Measurements from ENCODE around the gene LEFTY1.
"Not testable (repeated sequence)": the region's sequence is repeated elsewhere in the genome, so short reads cannot be mapped to it uniquely, and the experiment has no call there.

LEFTY1 gene

GRCh38 chr1:225842074-225842473 lies 46.9 kb downstream of the LEFTY1 start:
- Histone ChIP-seq H3K36me3 (replicated peaks) (no peaks in the 10 kb centered on the region), H3K27ac (no peak overlapping the region), H3K27me3 (replicated peaks) (no peaks in the 10 kb centered on the region), H3K4me3 (ENCODE audit: low read depth, low read length) (no peak overlapping the region)
- DNase-seq: no peak
- TF ChIP-seq, protein P1, sequence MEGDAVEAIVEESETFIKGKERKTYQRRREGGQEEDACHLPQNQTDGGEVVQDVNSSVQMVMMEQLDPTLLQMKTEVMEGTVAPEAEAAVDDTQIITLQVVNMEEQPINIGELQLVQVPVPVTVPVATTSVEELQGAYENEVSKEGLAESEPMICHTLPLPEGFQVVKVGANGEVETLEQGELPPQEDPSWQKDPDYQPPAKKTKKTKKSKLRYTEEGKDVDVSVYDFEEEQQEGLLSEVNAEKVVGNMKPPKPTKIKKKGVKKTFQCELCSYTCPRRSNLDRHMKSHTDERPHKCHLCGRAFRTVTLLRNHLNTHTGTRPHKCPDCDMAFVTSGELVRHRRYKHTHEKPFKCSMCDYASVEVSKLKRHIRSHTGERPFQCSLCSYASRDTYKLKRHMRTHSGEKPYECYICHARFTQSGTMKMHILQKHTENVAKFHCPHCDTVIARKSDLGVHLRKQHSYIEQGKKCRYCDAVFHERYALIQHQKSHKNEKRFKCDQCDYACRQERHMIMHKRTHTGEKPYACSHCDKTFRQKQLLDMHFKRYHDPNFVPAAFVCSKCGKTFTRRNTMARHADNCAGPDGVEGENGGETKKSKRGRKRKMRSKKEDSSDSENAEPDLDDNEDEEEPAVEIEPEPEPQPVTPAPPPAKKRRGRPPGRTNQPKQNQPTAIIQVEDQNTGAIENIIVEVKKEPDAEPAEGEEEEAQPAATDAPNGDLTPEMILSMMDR (IDR thresholded peaks at IDR 0.05; ENCODE audit: low read depth, low read length, missing control alignments): no peak
- in situ Hi-C loops (cut with HindIII; ENCODE audit: low pct_ligation_motif_present, low sequenced_read_pairs): no loop called here

DNA sequence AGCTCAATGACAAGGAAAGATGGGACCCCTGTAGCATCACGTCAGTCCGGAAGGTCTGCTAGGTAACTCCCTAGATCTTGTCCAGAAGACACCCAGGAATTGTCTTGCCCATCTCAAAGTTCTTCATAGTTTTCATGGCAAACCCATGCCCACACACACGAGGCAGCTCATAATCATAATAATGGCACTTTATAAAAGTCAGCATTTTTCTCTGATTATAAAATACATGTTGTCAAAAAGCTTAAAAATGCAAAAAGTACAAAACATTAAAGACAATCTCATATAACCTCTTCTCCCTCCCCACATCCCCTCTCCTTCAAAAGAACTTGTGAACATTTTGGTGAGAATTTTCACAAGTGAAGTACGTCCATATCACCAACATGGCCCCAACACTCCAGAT lies 48.2 kb downstream of the LEFTY1 start:
- in situ Hi-C loops (cut with HindIII; ENCODE audit: low pct_ligation_motif_present, low sequenced_read_pairs): no loop called here

DNA sequence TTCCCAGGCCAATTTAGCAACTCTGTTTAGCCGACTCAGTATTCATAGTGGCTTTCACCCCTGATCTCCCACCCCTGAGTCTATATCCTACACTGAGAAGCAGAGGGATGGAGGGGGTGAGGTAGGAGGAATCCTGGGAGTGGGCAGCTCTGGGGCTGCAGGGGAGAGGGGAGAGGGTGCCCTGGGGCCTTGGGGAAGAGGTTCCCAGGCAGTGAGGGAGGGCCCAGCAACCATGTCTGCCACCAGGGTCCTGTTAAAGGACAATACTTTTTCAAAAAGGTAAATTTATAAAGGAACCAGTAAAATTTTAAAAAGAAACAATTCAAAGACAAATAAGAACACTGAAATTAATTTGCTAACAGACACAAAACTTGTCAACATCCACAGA lies 48.7 kb downstream of the LEFTY1 start:
- in situ Hi-C loops (cut with HindIII; ENCODE audit: low pct_ligation_motif_present, low sequenced_read_pairs): no loop called here
- no peak for DNase-seq
- H3K27me3 ChIP-seq (replicated peaks): no peaks in the 10 kb centered on the region
- no peaks in the 10 kb centered on the region for H3K36me3 ChIP-seq (replicated peaks)
- no peak overlapping the region for H3K27ac ChIP-seq
- TF ChIP-seq, protein P1 (IDR thresholded peaks at IDR 0.05; ENCODE audit: low read depth, low read length, missing control alignments): no peak
- H3K4me3 ChIP-seq (ENCODE audit: low read depth, low read length): no peak overlapping the region

More for the DNA sequence above, 48.2 kb downstream of the LEFTY1 start:
- TF ChIP-seq, protein P1 (IDR thresholded peaks at IDR 0.05; ENCODE audit: low read depth, low read length, missing control alignments): no peak
- no peak for DNase-seq
- Histone ChIP-seq H3K27me3 (replicated peaks) (no peaks in the 10 kb centered on the region), H3K36me3 (replicated peaks) (no peaks in the 10 kb centered on the region), H3K27ac (no peak overlapping the region), H3K4me3 (ENCODE audit: low read depth, low read length) (no peak overlapping the region)

DNA sequence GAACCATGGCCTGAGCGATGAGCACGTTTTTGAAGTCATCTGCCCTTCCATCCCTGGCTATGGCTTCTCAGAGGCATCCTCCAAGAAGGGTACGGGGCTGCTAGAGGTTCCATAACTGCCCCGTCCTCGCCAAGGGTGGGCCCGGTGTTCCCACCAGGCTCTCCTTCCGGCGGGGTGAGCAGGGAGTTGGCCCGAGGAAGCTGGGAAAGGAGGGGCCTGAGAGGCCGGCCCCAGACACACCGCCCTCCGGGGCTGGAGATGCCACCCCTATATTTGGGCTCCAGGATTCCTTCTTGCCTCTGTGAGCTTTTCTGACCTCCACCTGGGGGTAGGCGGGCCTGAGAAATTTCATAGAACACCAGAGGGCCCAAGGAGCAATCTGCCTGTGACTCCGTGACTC lies 50.2 kb downstream of the LEFTY1 start:
- in situ Hi-C loops (cut with HindIII; ENCODE audit: low pct_ligation_motif_present, low sequenced_read_pairs): no loop called here
- TF ChIP-seq, protein P1 (IDR thresholded peaks at IDR 0.05; ENCODE audit: low read depth, low read length, missing control alignments): no peak
- Histone ChIP-seq H3K27me3 (replicated peaks) (no peaks in the 10 kb centered on the region), H3K4me3 (ENCODE audit: low read depth, low read length) (no peak overlapping the region), H3K36me3 (replicated peaks) (no peaks in the 10 kb centered on the region), H3K27ac (no peak overlapping the region)
- no peak for DNase-seq

DNA sequence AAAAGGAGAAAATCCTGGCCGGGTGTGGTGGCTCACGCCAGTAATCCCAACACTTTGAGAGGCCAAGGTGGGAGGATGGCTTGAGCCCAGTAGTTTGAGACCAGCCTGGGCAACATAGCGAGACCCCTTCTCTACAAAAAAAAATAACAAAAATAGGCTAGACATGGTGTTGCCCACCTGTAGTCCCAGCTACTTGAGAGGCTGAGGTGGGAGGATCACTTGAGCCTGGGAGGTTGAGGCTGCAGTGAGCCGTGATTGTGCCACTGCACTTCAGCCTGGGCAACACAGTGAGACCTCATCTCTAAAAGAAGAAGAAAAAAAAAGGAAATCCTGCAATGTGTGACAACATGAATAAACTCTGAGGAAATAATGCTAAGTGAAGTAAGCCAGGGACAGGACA lies 52.6 kb downstream of the LEFTY1 start:
- H3K36me3 ChIP-seq (replicated peaks); in situ Hi-C loops (cut with HindIII; ENCODE audit: low pct_ligation_motif_present, low sequenced_read_pairs); H3K4me3 ChIP-seq (ENCODE audit: low read depth, low read length); DNase-seq; H3K27me3 ChIP-seq (replicated peaks); H3K27ac ChIP-seq: not testable (repeated sequence)
